HepG2 (cell line): ENCODE measurements around the gene HK3. TPM values are rescaled to one million over a fixed set of nuclear protein-coding genes. Genes with fewer than 3 reads are reported as not detected.
A peak's percentile ranks its signal among the peaks of the same experiment; 100 is the strongest.

Experiments
- ATAC-seq: fragments of 200-7000 bp; cut with Tn5 transposase; 3 replicates; pipeline ENCODE4 v1.9.1; 2020; ENCODE audit warnings: mild to moderate bottlenecking, moderate library complexity
- BruUV-seq: library from RNA; stranded (reverse); fragments of 400-500 nt; replicated peaks from 2 replicates; lab custom pipeline; 2021; lab: Mats Ljungman, UMichigan
- CTCF ChIA-PET: fragments of 300-600 bp; formaldehyde crosslinking; extraction: SDS; loops from one replicate; lab custom pipeline; 2021; ENCODE audit warnings: low total read pairs, inconsistent platforms, low intra/inter-chr PET ratio; lab: Yijun Ruan, JAX
- POLR2A ChIA-PET: fragments of 350-600 bp; sonication (Branson Sonifier 250); formaldehyde crosslinking; loops from one replicate; lab custom pipeline; 2020; ENCODE audit warnings: antibody characterized with exemption, inconsistent platforms; lab: Yijun Ruan, JAX
- DNase-seq: peaks from one replicate; pipeline ENCODE4 v3.0.0-alpha.2; 2015; ENCODE audit warnings: low spot score
- FAIRE-seq: peaks from 3 replicates; lab custom pipeline; 2011; peaks lifted over from hg19 to GRCh38; lab: Jason Lieb, UNC
- H2AFZ ChIP-seq: one replicate; pipeline ENCODE4 v1.6.1; 2011; ENCODE audit warnings: low read length, inconsistent platforms
- H3K27ac ChIP-seq: fragments of 300-600 bp; 3 replicates; pipeline ENCODE4 v1.8.0; 2011; ENCODE audit warnings: mixed run types, mild to moderate bottlenecking, mixed read lengths, low read length, inconsistent platforms; ENCODE audit not compliant: insufficient read depth; ENCODE audit errors: extremely low read length
- H3K27me3 ChIP-seq, 2 experiments: fragments of 200-600 bp in 1 of 2; 2 replicates in 1 of 2; 3 replicates in 1 of 2; pipeline versions ENCODE4 v1.6.0 to v1.8.0; 2011; ENCODE audit warnings: low read length in 2 of 2, mild to moderate bottlenecking in 2 of 2, moderate library complexity in 2 of 2, inconsistent platforms in 1 of 2; ENCODE audit not compliant: insufficient read depth in 2 of 2, control insufficient read depth in 1 of 2
- H3K36me3 ChIP-seq, 2 experiments: fragments of 200-600 bp in 1 of 2; replicated peaks in 1 of 2; 2 replicates in 1 of 2; 3 replicates in 1 of 2; pipeline versions ENCODE4 v1.5.1 to v1.8.0; 2011; ENCODE audit warnings: low read length in 2 of 2, inconsistent platforms in 1 of 2; ENCODE audit not compliant: insufficient read depth in 2 of 2, control insufficient read depth in 1 of 2
- H3K4me1 ChIP-seq: 2 replicates; pipeline ENCODE4 v1.5.1; 2012; ENCODE audit warnings: low read length, inconsistent platforms; ENCODE audit not compliant: insufficient read depth
- H3K4me2 ChIP-seq: 2 replicates; pipeline ENCODE4 v1.6.0; 2011; ENCODE audit warnings: low read depth, low read length, inconsistent platforms
- H3K4me3 ChIP-seq, 3 experiments: fragments of 200-600 bp in 1 of 3; sonication (generic), shearing (Covaris generic) in 1 of 3; replicated peaks in 1 of 3; 2 replicates each; pipeline ENCODE4 v1.5.1; 2011 to 2016; ENCODE audit warnings: low read length in 3 of 3, inconsistent platforms in 2 of 3, low read depth in 2 of 3, mild to moderate bottlenecking in 2 of 3, control low read depth in 1 of 3, mixed read lengths in 1 of 3; ENCODE audit not compliant: insufficient read depth in 1 of 3
- H3K79me2 ChIP-seq: one replicate; pipeline ENCODE4 v1.6.1; 2011; ENCODE audit warnings: low read length, inconsistent platforms; ENCODE audit not compliant: insufficient read depth
- H3K9ac ChIP-seq: 2 replicates; pipeline ENCODE4 v1.6.0; 2011; ENCODE audit warnings: mild to moderate bottlenecking, low read depth, low read length, inconsistent platforms; ENCODE audit not compliant: insufficient read depth
- H3K9me3 ChIP-seq: 2 replicates; pipeline ENCODE4 v1.5.1; 2012; ENCODE audit warnings: mild to moderate bottlenecking, low read length
- H4K20me1 ChIP-seq: 2 replicates; pipeline ENCODE4 v1.6.0; 2011; ENCODE audit warnings: inconsistent platforms, mild to moderate bottlenecking, low read length, moderate library complexity; ENCODE audit not compliant: insufficient read depth
- AHR ChIP-seq: IDR thresholded peaks from 2 replicates; pipeline ENCODE4 v1.6.1; 2018; ENCODE audit warnings: missing genetic modification reagents, missing compliant biosample characterization
- PCBP2 ChIP-seq: fragments of 200-400 bp; formaldehyde crosslinking; optimal IDR thresholded peaks from 2 replicates; pipeline ENCODE3; 2018; ENCODE audit warnings: low read length, low read depth; ENCODE audit not compliant: poor library complexity, severe bottlenecking
- RORA ChIP-seq: sonication (generic); formaldehyde crosslinking; IDR thresholded peaks from 2 replicates; pipeline ENCODE4 v1.5.0; 2020; ENCODE audit warnings: mild to moderate bottlenecking, missing genetic modification reagents, moderate library complexity
- SNAPC2 ChIP-seq: sonication (generic); formaldehyde crosslinking; IDR thresholded peaks from 2 replicates; pipeline ENCODE4 v1.8.1; 2022; ENCODE audit warnings: mild to moderate bottlenecking, missing genetic modification reagents
- SOX5 ChIP-seq: IDR thresholded peaks from 2 replicates; pipeline ENCODE4 v1.6.1; 2016; ENCODE audit warnings: borderline replicate concordance
- ZNF263 ChIP-seq: sonication (generic); formaldehyde crosslinking; IDR thresholded peaks from 2 replicates; pipeline ENCODE4 v1.4.0; 2020; ENCODE audit warnings: missing genetic modification reagents
- ZNF3 ChIP-seq: IDR thresholded peaks from 2 replicates; pipeline ENCODE4 v1.7.0; 2017; ENCODE audit warnings: inconsistent platforms
- ZNF839 ChIP-seq: sonication (generic); formaldehyde crosslinking; IDR thresholded peaks from 2 replicates; pipeline ENCODE4 v1.4.0; 2020; ENCODE audit warnings: missing genetic modification reagents, mild to moderate bottlenecking, borderline replicate concordance
- WGBS: methylation state at CpG from one replicate; pipeline ENCODE4 v1.1.6; 2017; ENCODE audit warnings: low lambda C conversion rate; 5-methylcytosine and 5-hydroxymethylcytosine counted together
- in situ Hi-C: cut with HindIII; loops from 2 replicates; pipeline ENCODE4 v1.10.0; 2017; ENCODE audit warnings: low pct_unique_long_range_greater_than_20kb; ENCODE audit not compliant: extremely low pct_ligation_motif_present
- intact Hi-C: fragments of 100-400 bp; cut with micrococcal nuclease; formaldehyde crosslinking; loops from one replicate; pipeline ENCODE4 v1.10.0; 2022; ENCODE audit not compliant: unreplicated experiment
- polyA plus RNA-seq, 8 experiments: library from polyadenylated mRNA; depleted of rRNA in 3 of 8; stranded (reverse) in 7 of 8; unstranded in 1 of 8; fragments of >200 nt; fragmentation: Illumina TruSeq in 4 of 8; extraction: Trizol in 4 of 8; gene quantifications; 2 replicates each; pipeline versions ENCODE4 v1.2.1 to v1.2.3, GENCODE V29; 2011 to 2016; ENCODE audit warnings: low read depth in 4 of 8, missing spikeins in 1 of 8, mixed read lengths in 1 of 8; ENCODE audit not compliant: insufficient read depth in 1 of 8
- total RNA-seq, 5 experiments: library from RNA; depleted of rRNA; stranded (reverse); fragments of >200 nt; fragmentation: Illumina TruSeq; extraction: Trizol; gene quantifications; 2 replicates each; pipeline ENCODE4 v1.2.3, GENCODE V29; 2016; ENCODE audit warnings: low read depth in 1 of 5
- TF ChIP-seq, protein P1 (sequence below): IDR thresholded peaks from 2 replicates; pipeline ENCODE4 v1.6.1; 2016; ENCODE audit warnings: missing genetic modification reagents, missing compliant biosample characterization
- TF ChIP-seq, protein P2 (sequence below): sonication (generic); formaldehyde crosslinking; IDR thresholded peaks from one replicate; pipeline ENCODE4 v1.5.1; 2020; ENCODE audit warnings: mild to moderate bottlenecking, missing genetic modification reagents; ENCODE audit errors: not compliant biosample characterization

The HK3 gene
- total and polyA plus RNA-seq, 2 of the 13 experiments (the other 11 are each of a cell fraction or from before 2014, with no cell fraction given), result not detected

DNA sequence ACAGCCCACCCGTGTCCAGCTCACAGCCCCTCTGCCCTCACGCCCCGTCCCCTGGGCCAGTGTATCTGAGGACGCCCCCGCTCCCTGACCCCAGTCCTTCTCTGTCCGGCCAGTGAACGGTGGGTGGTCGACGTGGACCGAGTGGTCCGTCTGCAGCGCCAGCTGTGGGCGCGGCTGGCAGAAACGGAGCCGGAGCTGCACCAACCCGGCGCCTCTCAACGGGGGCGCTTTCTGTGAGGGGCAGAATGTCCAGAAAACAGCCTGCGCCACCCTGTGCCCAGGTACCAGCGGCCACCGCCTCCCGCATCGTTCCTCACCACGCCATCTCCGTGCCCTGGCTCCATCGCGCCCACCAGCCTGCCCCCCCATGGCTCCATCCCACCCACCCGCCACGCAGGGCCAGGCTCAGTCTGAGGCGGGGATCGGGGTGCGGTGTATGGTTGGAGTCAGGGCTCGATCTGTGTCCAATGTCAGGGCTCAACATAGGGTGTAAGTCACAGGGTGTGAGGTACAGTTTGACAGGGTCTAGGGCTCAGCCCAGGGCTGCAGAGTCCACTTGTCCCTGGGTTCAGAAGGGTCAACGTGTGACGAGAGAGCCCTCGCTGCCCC lies 29.5 kb downstream of the HK3 start:
- Histone ChIP-seq H3K79me2 (no peaks in the 10 kb centered on the region), H4K20me1 (0 out of 2 replicates have a peak, but pooled peaks cover 6% of the 10 kb centered on the region), H3K27me3 (peaks cover 14 to 55% of the 10 kb centered on the region in 2 experiments), H2AFZ (no peak overlapping the region), H3K4me2 (peak overlapping the region; percentile 36; the same call in 1 of the 2 replicates), H3K4me3 (peak overlapping the region in 1 of 3 experiments; percentile 36; a peak in 1 of 6 replicates), H3K27ac (no peak overlapping the region), H3K4me1 (peaks cover 8% of the 10 kb centered on the region; the same call in 1 of the 2 replicates), H3K36me3 (no peaks in the 10 kb centered on the region), H3K9ac (no peak overlapping the region), H3K9me3 (no peaks in the 10 kb centered on the region)
- no TSS peak for BruUV-seq
- 80% methylated on average over 14 of the region's 38 CpGs for WGBS
- ChIA-PET CTCF (no interaction called here), POLR2A (no interaction called here)
- in situ Hi-C loops (no loop called here), intact Hi-C loops (no loop called here)
- DNase-seq (no peak), FAIRE-seq (no peak), ATAC-seq (no peak; the same call in 2 of the 3 replicates)
- TF ChIP-seq AHR (CRISPR knock-in tag) (no peak), PCBP2 (no peak), ZNF839 (CRISPR knock-in tag) (no peak)

DNA sequence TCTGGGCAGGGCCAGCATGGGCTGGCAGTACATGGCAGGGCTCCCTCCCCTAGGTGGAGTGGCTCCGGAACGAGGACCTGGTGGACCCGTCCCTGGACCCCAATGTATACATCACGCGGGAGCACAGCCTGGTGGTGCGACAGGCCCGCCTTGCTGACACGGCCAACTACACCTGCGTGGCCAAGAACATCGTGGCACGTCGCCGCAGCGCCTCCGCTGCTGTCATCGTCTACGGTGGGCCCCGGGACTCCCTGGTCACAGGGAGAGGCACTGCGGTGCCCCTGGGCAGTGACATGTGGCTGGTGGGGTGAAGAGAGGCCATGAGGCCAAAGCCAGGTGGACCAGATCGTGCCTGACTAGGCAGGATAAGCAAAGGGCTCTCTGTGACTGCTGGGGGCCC lies 30.4 kb downstream of the HK3 start:
- no peak overlapping the region for H3K4me2 ChIP-seq
- H3K9ac ChIP-seq, result no peak overlapping the region
- TF ChIP-seq, protein P1, sequence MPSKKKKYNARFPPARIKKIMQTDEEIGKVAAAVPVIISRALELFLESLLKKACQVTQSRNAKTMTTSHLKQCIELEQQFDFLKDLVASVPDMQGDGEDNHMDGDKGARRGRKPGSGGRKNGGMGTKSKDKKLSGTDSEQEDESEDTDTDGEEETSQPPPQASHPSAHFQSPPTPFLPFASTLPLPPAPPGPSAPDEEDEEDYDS (CRISPR knock-in tag), result no peak
- TF ChIP-seq, protein P2, sequence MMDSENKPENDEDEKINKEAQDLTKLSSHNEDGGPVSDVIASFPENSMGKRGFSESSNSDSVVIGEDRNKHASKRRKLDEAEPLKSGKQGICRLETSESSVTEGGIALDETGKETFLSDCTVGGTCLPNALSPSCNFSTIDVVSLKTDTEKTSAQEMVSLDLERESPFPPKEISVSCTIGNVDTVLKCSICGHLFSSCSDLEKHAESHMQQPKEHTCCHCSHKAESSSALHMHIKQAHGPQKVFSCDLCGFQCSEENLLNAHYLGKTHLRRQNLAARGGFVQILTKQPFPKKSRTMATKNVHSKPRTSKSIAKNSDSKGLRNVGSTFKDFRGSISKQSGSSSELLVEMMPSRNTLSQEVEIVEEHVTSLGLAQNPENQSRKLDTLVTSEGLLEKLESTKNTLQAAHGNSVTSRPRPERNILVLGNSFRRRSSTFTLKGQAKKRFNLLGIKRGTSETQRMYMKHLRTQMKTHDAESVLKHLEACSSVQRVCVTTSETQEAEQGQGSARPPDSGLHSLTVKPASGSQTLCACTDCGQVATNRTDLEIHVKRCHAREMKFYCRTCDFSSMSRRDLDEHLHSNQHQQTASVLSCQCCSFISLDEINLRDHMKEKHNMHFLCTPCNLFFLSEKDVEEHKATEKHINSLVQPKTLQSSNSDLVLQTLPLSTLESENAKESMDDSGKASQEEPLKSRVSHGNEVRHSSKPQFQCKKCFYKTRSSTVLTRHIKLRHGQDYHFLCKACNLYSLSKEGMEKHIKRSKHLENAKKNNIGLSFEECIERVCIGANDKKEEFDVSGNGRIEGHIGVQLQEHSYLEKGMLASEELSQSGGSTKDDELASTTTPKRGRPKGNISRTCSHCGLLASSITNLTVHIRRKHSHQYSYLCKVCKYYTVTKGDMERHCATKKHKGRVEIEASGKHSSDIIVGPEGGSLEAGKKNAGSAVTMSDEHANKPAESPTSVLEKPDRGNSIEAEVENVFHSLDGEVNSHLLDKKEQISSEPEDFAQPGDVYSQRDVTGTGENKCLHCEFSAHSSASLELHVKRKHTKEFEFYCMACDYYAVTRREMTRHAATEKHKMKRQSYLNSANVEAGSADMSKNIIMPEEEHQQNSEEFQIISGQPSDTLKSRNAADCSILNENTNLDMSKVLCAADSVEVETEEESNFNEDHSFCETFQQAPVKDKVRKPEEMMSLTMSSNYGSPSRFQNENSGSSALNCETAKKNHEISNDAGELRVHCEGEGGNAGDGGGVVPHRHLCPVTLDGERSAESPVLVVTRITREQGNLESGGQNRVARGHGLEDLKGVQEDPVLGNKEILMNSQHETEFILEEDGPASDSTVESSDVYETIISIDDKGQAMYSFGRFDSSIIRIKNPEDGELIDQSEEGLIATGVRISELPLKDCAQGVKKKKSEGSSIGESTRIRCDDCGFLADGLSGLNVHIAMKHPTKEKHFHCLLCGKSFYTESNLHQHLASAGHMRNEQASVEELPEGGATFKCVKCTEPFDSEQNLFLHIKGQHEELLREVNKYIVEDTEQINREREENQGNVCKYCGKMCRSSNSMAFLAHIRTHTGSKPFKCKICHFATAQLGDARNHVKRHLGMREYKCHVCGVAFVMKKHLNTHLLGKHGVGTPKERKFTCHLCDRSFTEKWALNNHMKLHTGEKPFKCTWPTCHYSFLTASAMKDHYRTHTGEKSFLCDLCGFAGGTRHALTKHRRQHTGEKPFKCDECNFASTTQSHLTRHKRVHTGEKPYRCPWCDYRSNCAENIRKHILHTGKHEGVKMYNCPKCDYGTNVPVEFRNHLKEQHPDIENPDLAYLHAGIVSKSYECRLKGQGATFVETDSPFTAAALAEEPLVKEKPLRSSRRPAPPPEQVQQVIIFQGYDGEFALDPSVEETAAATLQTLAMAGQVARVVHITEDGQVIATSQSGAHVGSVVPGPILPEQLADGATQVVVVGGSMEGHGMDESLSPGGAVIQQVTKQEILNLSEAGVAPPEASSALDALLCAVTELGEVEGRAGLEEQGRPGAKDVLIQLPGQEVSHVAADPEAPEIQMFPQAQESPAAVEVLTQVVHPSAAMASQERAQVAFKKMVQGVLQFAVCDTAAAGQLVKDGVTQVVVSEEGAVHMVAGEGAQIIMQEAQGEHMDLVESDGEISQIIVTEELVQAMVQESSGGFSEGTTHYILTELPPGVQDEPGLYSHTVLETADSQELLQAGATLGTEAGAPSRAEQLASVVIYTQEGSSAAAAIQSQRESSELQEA (CRISPR knock-in tag), result no peak
- TF ChIP-seq RORA (no peak), ZNF3 (CRISPR knock-in tag) (no peak), ZNF263 (CRISPR knock-in tag) (no peak), SOX5 (no peak), SNAPC2 (CRISPR knock-in tag) (no peak)
- no peak overlapping the region for H3K27ac ChIP-seq
- no peaks in the 10 kb centered on the region for H3K9me3 ChIP-seq
- peaks cover 18 to 55% of the 10 kb centered on the region in 2 experiments for H3K27me3 ChIP-seq
- peaks cover 8% of the 10 kb centered on the region; the same call in 1 of the 2 replicates for H3K4me1 ChIP-seq
- no peak overlapping the region for H3K4me3 ChIP-seq
- H3K79me2 ChIP-seq, result no peaks in the 10 kb centered on the region
- no TSS peak for BruUV-seq
- H2AFZ ChIP-seq, result no peak overlapping the region
- 66% methylated on average over 18 of the region's 20 CpGs for WGBS
- ChIA-PET POLR2A (no interaction called here), CTCF (no interaction called here)
- 0 out of 2 replicates have a peak, but pooled peaks cover 6% of the 10 kb centered on the region for H4K20me1 ChIP-seq
- intact Hi-C loops (no loop called here), in situ Hi-C loops (no loop called here)
- no peak for DNase-seq
- FAIRE-seq, result no peak
- no peaks in the 10 kb centered on the region for H3K36me3 ChIP-seq
- ATAC-seq, result no peak
